SW480 (cell line): Measurements from ENCODE around the gene LYST.
A peak's percentile ranks its signal among the peaks of the same experiment; 100 is the strongest.
"Not testable (repeated sequence)": the region's sequence is repeated elsewhere in the genome, so short reads cannot be mapped to it uniquely, and the experiment has no call there.

Source experiments
- DNase-seq: peaks from one replicate; pipeline ENCODE4 v3.0.0-alpha.2; 2016; ENCODE audit warnings: low spot score

LYST gene

GRCh38 chr1:235763962-235764361, 102.7 kb downstream of the LYST start:
- DNase-seq = no peak

- no peak for DNase-seq
Observed at GRCh38 chr1:235759336-235759735, 107.4 kb downstream of the LYST start.

GRCh38 chr1:235758931-235759330, 107.8 kb downstream of the LYST start:
- no peak for DNase-seq

- DNase-seq = no peak
Observed at GRCh38 chr1:235757587-235758096, 109.1 kb downstream of the LYST start.

- DNase-seq = not testable (repeated sequence)
Observed at GRCh38 chr1:235754186-235754585, 112.5 kb downstream of the LYST start.

GRCh38 chr1:235749755-235750300, 116.9 kb downstream of the LYST start:
- DNase-seq = no peak

GRCh38 chr1:235748747-235749146, 118.0 kb downstream of the LYST start:
- no peak for DNase-seq

- no peak for DNase-seq
Observed at GRCh38 chr1:235746245-235746644, 120.5 kb downstream of the LYST start.

GRCh38 chr1:235745503-235746136, 121.1 kb downstream of the LYST start:
- no peak for DNase-seq

GRCh38 chr1:235742914-235743599, 123.6 kb downstream of the LYST start:
- DNase-seq = no peak

GRCh38 chr1:235741294-235741693, 125.4 kb downstream of the LYST start:
- DNase-seq = no peak

GRCh38 chr1:235739631-235740030, 127.1 kb downstream of the LYST start:
- DNase-seq = no peak

- DNase-seq = no peak
Observed at GRCh38 chr1:235739124-235739523, 127.6 kb downstream of the LYST start.

GRCh38 chr1:235737751-235738150, 129.0 kb downstream of the LYST start:
- DNase-seq = no peak

- no peak for DNase-seq
Observed at GRCh38 chr1:235736263-235736662, 130.4 kb downstream of the LYST start.

GRCh38 chr1:235735621-235736020, 131.1 kb downstream of the LYST start:
- no peak for DNase-seq

GRCh38 chr1:235734335-235734734, 132.4 kb downstream of the LYST start:
- DNase-seq = peak; percentile 95

- no peak for DNase-seq
Observed at GRCh38 chr1:235730007-235730406, 136.7 kb downstream of the LYST start.

- no peak for DNase-seq
Observed at GRCh38 chr1:235726557-235726956, 140.1 kb downstream of the LYST start.

- no peak for DNase-seq
Observed at GRCh38 chr1:235725434-235725833, 141.3 kb downstream of the LYST start.

- no peak for DNase-seq
Observed at GRCh38 chr1:235724730-235725129, 142.0 kb downstream of the LYST start.

GRCh38 chr1:235722858-235723257, 143.8 kb downstream of the LYST start:
- DNase-seq = no peak

- no peak for DNase-seq
Observed at GRCh38 chr1:235721982-235722381, 144.7 kb downstream of the LYST start.
